ENCODE data around the gene IL11RA. TPM values are rescaled to one million over a fixed set of nuclear protein-coding genes. Genes with fewer than 3 reads are reported as not detected.

The IL11RA gene
- total and polyA plus RNA-seq, 10 of the 15 experiments (the other 5 are each of a cell fraction or from before 2014, with no cell fraction given), result 0.32 to 5.8 (median 2.2) TPM

- TF ChIP-seq E2F8 (IDR thresholded peaks at IDR 0.05; ENCODE audit: low read depth, partially characterized antibody) (peak; percentile 75), PRDM15 (CRISPR knock-in tag; IDR thresholded peaks at IDR 0.05) (no peak), SIX5 (IDR thresholded peaks at IDR 0.05; ENCODE audit: low read depth, low read length, severe bottlenecking) (no peak), PBX3 (IDR thresholded peaks at IDR 0.05; ENCODE audit: insufficient replicate concordance, low read depth, low read length) (peak; percentile 81), NR2C1 (IDR thresholded peaks at IDR 0.05) (no peak), IRF4 (IDR thresholded peaks at IDR 0.05; ENCODE audit: low read depth, low read length) (no peak), SMAD1 (IDR thresholded peaks at IDR 0.05; ENCODE audit: low read depth, partially characterized antibody) (no peak), SUZ12 (IDR thresholded peaks at IDR 0.05; ENCODE audit: unreplicated experiment) (no peak), DPF2 (IDR thresholded peaks at IDR 0.05) (no peak), RELA (IDR thresholded peaks at IDR 0.05; ENCODE audit: borderline replicate concordance, partially characterized antibody) (no peak), USF1 (IDR thresholded peaks at IDR 0.05; ENCODE audit: borderline replicate concordance, extremely low read length, insufficient read depth, low read depth, low read length) (no peak), E4F1 (IDR thresholded peaks at IDR 0.05; ENCODE audit: borderline replicate concordance, partially characterized antibody) (no peak), ZZZ3 (IDR thresholded peaks at IDR 0.05; ENCODE audit: control insufficient read depth, insufficient read length, low read depth) (no peak), ZBTB33 (IDR thresholded peaks at IDR 0.05) (no peak)
Measured at GRCh38 chr9:34620061-34620994, 31.7 kb upstream of the IL11RA start, which contains the start of gene DCTN3 (continued).
